BJ (cell line): ENCODE measurements around the gene SUPT7L. TPM values are rescaled to one million over a fixed set of nuclear protein-coding genes. Genes with fewer than 3 reads are reported as not detected.

Source experiments
- CTCF ChIA-PET: fragments of 350-600 bp; formaldehyde crosslinking; extraction: SDS; loops from one replicate; lab custom pipeline; 2021; ENCODE audit warnings: antibody characterized with exemption, inconsistent platforms; lab: Yijun Ruan, JAX
- POLR2A ChIA-PET: fragments of 300-600 bp; sonication (Branson Sonifier 250); formaldehyde crosslinking; extraction: SDS; loops from one replicate; lab custom pipeline; 2021; ENCODE audit warnings: antibody characterized with exemption; lab: Charles Lee
- DNase-seq: peaks from one replicate; pipeline ENCODE4 v3.0.0-alpha.2; 2011; ENCODE audit warnings: low read depth
- H3K27me3 ChIP-seq: 2 replicates; pipeline ENCODE4 v1.6.0; 2011; ENCODE audit warnings: low read length; ENCODE audit not compliant: control insufficient read depth, insufficient read depth
- H3K36me3 ChIP-seq: 2 replicates; pipeline ENCODE4 v1.5.1; 2011; ENCODE audit warnings: low read length; ENCODE audit not compliant: control insufficient read depth, insufficient read depth
- H3K4me3 ChIP-seq: 2 replicates; pipeline ENCODE4 v1.5.1; 2011; ENCODE audit warnings: low read depth, mild to moderate bottlenecking, control low read depth, low read length
- polyA plus RNA-seq: library from polyadenylated mRNA; depleted of rRNA; stranded (reverse); fragments of >200 nt; gene quantifications from 2 replicates; pipeline ENCODE4 v1.2.3, GENCODE V29; 2011
- TF ChIP-seq, protein P1 (sequence below): IDR thresholded peaks from 2 replicates; pipeline ENCODE4 v1.5.1; 2011; ENCODE audit warnings: low read depth, mild to moderate bottlenecking, control low read depth, inconsistent platforms, low read length, moderate library complexity; ENCODE audit not compliant: insufficient read depth

SUPT7L gene
- polyA plus RNA-seq, 1 experiment = 52.0 TPM

DNA sequence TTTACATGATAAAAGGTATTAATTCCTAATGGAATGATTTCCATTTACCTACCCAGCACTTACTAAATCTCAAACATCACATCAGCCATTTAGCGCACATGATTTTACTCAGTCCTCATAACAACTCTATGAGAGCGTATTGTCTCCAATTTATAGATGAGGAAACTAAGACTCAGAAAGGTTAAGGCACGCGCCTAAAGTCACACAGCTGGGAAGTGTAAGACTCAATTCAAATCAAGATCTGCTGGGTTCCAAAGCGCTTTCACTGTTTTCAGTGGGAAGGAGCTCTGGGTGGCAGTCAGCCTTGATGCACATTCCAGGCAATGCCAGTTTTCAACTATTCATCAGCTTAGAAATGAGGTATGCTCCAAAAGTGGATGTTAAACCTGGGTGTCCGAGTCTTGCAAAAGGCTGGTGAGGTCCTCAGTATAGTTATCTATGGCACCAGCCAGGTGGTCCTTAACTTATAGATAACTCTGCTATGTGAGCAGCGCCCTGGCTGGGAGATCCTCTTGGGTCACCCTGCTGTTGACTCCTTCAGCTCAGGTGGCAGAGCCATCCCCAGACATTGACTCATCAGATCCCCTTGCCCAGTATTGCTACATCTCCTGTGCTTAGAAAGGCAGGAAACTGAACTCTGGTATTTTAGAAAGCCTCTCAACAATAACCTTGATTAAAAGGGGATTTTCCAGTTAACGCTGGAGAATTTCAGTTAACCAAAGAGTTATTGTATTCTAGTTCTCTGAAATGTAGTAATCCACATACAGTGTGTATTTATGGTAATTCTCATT is 47.4 kb upstream of the SUPT7L start:
- TF ChIP-seq, protein P1, sequence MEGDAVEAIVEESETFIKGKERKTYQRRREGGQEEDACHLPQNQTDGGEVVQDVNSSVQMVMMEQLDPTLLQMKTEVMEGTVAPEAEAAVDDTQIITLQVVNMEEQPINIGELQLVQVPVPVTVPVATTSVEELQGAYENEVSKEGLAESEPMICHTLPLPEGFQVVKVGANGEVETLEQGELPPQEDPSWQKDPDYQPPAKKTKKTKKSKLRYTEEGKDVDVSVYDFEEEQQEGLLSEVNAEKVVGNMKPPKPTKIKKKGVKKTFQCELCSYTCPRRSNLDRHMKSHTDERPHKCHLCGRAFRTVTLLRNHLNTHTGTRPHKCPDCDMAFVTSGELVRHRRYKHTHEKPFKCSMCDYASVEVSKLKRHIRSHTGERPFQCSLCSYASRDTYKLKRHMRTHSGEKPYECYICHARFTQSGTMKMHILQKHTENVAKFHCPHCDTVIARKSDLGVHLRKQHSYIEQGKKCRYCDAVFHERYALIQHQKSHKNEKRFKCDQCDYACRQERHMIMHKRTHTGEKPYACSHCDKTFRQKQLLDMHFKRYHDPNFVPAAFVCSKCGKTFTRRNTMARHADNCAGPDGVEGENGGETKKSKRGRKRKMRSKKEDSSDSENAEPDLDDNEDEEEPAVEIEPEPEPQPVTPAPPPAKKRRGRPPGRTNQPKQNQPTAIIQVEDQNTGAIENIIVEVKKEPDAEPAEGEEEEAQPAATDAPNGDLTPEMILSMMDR = no peak
- Histone ChIP-seq H3K27me3 (no peaks in the 10 kb centered on the region), H3K36me3 (no peaks in the 10 kb centered on the region), H3K4me3 (no peak overlapping the region)
- CTCF ChIA-PET = interaction anchor here (1.5 kb wide), 1 partner anchor 13 kb away, joined by 5 read pairs; no protein-coding TSS in a partner anchor
- POLR2A ChIA-PET = no interaction called here
- DNase-seq = no peak

DNA sequence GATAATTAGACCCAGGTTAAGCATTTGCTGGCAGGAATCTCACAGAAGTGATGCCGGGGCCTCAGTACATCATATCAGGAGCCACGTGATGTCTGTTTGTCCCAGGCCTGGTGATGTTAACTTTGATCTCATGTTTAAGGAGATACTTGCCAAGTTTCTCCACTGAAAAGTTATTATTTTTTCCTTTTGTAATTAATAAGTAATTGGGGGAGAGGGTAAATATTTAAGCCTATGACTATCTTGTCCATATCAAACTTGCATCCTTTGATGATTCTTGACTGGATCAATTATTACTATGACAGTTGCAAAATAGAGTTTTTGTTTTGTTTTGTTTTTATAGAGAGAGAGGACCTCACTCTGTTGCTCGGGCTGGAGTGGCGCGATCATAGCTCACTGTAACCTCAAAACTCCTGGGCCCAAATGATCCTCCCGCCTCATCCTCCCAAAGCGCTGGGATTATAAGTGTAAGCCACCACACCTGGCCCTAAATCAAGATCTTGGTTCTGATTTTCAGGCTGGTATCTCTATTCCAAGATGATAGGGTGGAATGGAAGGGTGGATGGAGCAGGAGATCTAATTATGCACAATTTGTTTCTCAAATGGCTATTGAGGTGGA is 46.7 kb upstream of the SUPT7L start:
- no peaks in the 10 kb centered on the region for H3K27me3 ChIP-seq
- no peaks in the 10 kb centered on the region for H3K36me3 ChIP-seq
- ChIA-PET POLR2A (no interaction called here), CTCF (no interaction called here)
- DNase-seq = no peak
- no peak overlapping the region for H3K4me3 ChIP-seq
- TF ChIP-seq, protein P1 = no peak

GRCh38 chr2:27709326-27709725 is 45.9 kb upstream of the SUPT7L start:
- POLR2A ChIA-PET = no interaction called here
- Histone ChIP-seq H3K27me3 (no peaks in the 10 kb centered on the region), H3K36me3 (no peaks in the 10 kb centered on the region), H3K4me3 (no peak overlapping the region)
- TF ChIP-seq, protein P1 = no peak
- DNase-seq = no peak
- CTCF ChIA-PET = no interaction called here

DNA sequence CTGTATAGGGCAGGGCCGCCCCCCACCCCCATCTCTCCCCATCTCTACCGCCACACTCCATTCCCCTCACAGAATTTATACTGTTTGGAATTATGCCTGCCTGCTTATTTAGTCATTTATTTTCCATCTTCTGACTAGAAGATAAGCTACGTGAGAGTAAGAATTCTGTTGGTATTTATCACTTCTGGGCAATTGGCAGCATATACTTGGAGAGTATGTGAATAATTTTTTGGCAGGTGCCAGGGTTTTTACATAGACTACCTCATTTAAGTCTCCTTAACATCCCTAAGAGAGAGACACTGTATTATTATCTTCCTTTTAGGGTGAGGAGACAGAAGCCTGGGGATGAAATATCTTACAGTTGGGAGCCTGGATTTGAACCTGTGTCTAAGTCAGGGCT is 45.3 kb upstream of the SUPT7L start:
- H3K4me3 ChIP-seq = no peak overlapping the region
- H3K36me3 ChIP-seq = no peaks in the 10 kb centered on the region
- CTCF ChIA-PET = interaction anchor here (1.7 kb wide), 1 partner anchor 15 kb away, joined by 8 read pairs; no protein-coding TSS in a partner anchor
- DNase-seq = no peak
- TF ChIP-seq, protein P1 = no peak
- no peaks in the 10 kb centered on the region for H3K27me3 ChIP-seq
- POLR2A ChIA-PET = no interaction called here

- DNase-seq = no peak
- Histone ChIP-seq H3K27me3 (no peaks in the 10 kb centered on the region), H3K36me3 (no peaks in the 10 kb centered on the region), H3K4me3 (no peak overlapping the region)
- POLR2A ChIA-PET = no interaction called here
- CTCF ChIA-PET = interaction anchor here (1.7 kb wide), 1 partner anchor 15 kb away, joined by 8 read pairs; no protein-coding TSS in a partner anchor
- TF ChIP-seq, protein P1 = no peak
Measured at GRCh38 chr2:27708257-27708654, 44.8 kb upstream of the SUPT7L start.
